Measurements from ENCODE around the gene GAA. TPM values are rescaled to one million over a fixed set of nuclear protein-coding genes. Genes with fewer than 3 reads are reported as not detected.

GAA gene
- total RNA-seq, 3 donors from 2014 or later (not counting 1 experiment from before 2014, with no cell fraction given) = 28.5 to 35.8 (median 32.9) TPM

DNA sequence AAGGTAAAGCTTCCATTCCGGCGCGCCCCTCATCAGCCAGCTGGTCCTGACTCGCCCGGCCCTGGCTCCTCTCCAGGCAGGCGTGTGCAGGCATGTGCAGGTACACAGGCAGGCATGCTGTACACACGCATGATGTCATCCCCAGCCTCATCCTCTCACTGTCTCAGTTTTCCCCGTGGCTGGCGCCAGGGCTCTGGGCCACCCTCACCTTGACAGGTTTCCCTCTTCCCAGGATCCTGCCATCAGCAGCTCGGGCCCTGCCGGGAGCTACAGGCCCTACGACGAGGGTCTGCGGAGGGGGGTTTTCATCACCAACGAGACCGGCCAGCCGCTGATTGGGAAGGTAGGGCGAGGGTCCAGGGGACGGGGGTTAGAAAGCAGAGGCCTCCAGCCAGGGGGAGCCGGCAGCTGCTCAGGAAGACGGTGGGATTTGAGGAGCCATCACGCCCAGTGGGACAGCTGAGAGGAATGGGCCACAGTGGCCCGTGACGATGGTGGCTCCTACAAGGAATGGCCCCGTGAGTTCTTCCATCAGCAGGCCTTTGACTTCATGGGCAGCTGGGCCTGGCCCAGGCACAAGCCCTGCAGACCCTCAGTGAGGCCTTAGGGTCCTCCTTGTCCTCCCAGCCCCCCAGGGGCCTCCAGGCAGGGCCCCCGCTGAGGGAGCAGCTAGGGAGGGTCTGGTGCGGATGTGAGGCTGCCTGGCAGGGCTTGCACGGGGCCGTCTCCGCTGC lies 8.5 kb downstream of the GAA start:
- no peak for ATAC-seq
- H3K4me3 ChIP-seq (ENCODE audit: low read length) = no peak overlapping the region
- no peaks in the 10 kb centered on the region for H3K9me3 Mint-ChIP-seq
- no peaks in the 10 kb centered on the region for H3K4me1 ChIP-seq (ENCODE audit: control insufficient read depth, insufficient read depth, low read length)
- no peaks in the 10 kb centered on the region for H3K36me3 Mint-ChIP-seq
- no peak for DNase-seq
- no peaks in the 10 kb centered on the region for H3K27me3 ChIP-seq (ENCODE audit: control insufficient read depth, insufficient read depth, low read length)
- no peak overlapping the region for H3K27ac Mint-ChIP-seq
- TF ChIP-seq, protein P1, sequence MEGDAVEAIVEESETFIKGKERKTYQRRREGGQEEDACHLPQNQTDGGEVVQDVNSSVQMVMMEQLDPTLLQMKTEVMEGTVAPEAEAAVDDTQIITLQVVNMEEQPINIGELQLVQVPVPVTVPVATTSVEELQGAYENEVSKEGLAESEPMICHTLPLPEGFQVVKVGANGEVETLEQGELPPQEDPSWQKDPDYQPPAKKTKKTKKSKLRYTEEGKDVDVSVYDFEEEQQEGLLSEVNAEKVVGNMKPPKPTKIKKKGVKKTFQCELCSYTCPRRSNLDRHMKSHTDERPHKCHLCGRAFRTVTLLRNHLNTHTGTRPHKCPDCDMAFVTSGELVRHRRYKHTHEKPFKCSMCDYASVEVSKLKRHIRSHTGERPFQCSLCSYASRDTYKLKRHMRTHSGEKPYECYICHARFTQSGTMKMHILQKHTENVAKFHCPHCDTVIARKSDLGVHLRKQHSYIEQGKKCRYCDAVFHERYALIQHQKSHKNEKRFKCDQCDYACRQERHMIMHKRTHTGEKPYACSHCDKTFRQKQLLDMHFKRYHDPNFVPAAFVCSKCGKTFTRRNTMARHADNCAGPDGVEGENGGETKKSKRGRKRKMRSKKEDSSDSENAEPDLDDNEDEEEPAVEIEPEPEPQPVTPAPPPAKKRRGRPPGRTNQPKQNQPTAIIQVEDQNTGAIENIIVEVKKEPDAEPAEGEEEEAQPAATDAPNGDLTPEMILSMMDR (IDR thresholded peaks at IDR 0.05) = no peak
- no peak overlapping the region for H3K4me3 Mint-ChIP-seq
- H3K36me3 ChIP-seq (ENCODE audit: control insufficient read depth, insufficient read depth, low read length) = no peaks in the 10 kb centered on the region
- no peak overlapping the region for H3K27ac ChIP-seq (ENCODE audit: low read length)
- no peaks in the 10 kb centered on the region for H3K9me3 ChIP-seq (ENCODE audit: control insufficient read depth, insufficient read depth, low read length)
- no peaks in the 10 kb centered on the region for H3K27me3 Mint-ChIP-seq (ENCODE audit: low read depth in 2 of 2)
- intact Hi-C loops (cut with micrococcal nuclease) = no loop called here
- WGBS (ENCODE audit: insufficient coverage) = 94% methylated on average over 30 of the region's 30 CpGs
- no peaks in the 10 kb centered on the region for H3K4me1 Mint-ChIP-seq

DNA sequence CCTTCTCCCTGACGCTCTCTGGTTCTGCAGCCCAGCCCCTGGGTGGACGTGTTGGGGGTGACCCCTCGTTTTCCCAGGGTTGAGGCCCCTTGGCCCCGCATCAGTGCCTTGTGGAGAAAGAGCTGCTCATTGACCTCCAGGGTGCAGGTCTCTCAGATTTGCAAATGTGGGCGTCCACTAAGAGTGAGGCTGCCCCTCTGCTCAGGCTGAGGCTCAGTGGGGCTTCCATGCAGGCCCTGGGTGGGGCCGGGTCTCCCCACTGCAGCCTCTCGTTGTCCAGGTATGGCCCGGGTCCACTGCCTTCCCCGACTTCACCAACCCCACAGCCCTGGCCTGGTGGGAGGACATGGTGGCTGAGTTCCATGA lies 9.0 kb downstream of the GAA start:
- H3K27ac ChIP-seq (ENCODE audit: low read length) = no peak overlapping the region
- H3K4me3 Mint-ChIP-seq = no peak overlapping the region
- no peaks in the 10 kb centered on the region for H3K27me3 ChIP-seq (ENCODE audit: control insufficient read depth, insufficient read depth, low read length)
- no peaks in the 10 kb centered on the region for H3K9me3 ChIP-seq (ENCODE audit: control insufficient read depth, insufficient read depth, low read length)
- no peaks in the 10 kb centered on the region for H3K27me3 Mint-ChIP-seq (ENCODE audit: low read depth in 2 of 2)
- no peak for DNase-seq
- H3K36me3 ChIP-seq (ENCODE audit: control insufficient read depth, insufficient read depth, low read length) = no peaks in the 10 kb centered on the region
- no peak overlapping the region for H3K4me3 ChIP-seq (ENCODE audit: low read length)
- intact Hi-C loops (cut with micrococcal nuclease) = no loop called here
- H3K27ac Mint-ChIP-seq = no peak overlapping the region
- no peak for ATAC-seq
- peaks cover 0 to 3% of the 10 kb centered on the region in 2 donors for H3K9me3 Mint-ChIP-seq
- no peaks in the 10 kb centered on the region for H3K4me1 ChIP-seq (ENCODE audit: control insufficient read depth, insufficient read depth, low read length)
- TF ChIP-seq, protein P1 (IDR thresholded peaks at IDR 0.05) = no peak
- no peaks in the 10 kb centered on the region for H3K36me3 Mint-ChIP-seq
- no peaks in the 10 kb centered on the region for H3K4me1 Mint-ChIP-seq
- 84% methylated on average over 9 of the region's 9 CpGs for WGBS (ENCODE audit: insufficient coverage)

DNA sequence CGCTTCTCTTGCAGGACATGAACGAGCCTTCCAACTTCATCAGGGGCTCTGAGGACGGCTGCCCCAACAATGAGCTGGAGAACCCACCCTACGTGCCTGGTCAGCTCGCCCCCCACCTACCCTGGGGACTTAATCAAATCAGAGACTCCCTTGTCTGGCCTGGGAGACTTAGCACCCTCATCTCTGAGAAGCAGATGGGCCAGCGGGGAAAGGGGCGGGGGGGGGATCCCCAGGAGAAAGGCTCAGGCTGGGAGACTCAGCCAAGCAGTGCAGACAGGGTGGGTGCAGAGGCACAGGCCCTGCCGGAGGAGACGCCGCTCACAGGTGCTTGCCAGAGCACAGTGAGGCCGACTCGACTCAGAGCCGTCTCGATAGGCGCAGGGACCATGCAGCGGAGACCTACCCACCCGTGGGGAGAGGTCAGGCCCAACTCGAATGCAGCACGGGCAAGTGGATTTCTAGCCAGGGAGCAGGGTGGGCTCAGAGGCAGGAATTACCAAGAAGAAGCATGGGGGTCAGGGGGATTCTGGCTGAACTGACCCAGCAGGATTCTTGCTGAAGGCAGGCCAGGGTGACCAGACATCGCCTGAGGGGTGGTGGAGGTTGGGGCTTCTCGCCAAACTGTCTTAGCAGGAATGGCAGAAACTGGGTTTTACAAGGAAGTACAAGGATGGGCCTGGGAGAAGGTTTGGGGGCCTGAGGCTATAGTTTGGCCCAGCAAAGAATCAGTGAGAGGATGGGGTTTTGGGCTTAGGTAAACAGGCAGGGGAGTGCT lies 9.7 kb downstream of the GAA start:
- Histone ChIP-seq H3K27me3 (ENCODE audit: control insufficient read depth, insufficient read depth, low read length) (no peaks in the 10 kb centered on the region), H3K27ac (ENCODE audit: low read length) (no peak overlapping the region), H3K36me3 (ENCODE audit: control insufficient read depth, insufficient read depth, low read length) (no peaks in the 10 kb centered on the region), H3K9me3 (ENCODE audit: control insufficient read depth, insufficient read depth, low read length) (no peaks in the 10 kb centered on the region), H3K4me3 (ENCODE audit: low read length) (no peak overlapping the region), H3K4me1 (ENCODE audit: control insufficient read depth, insufficient read depth, low read length) (no peaks in the 10 kb centered on the region)
- H3K4me3 Mint-ChIP-seq = no peak overlapping the region
- TF ChIP-seq, protein P1 (IDR thresholded peaks at IDR 0.05) = no peak
- WGBS (ENCODE audit: insufficient coverage) = 93% methylated on average over 21 of the region's 21 CpGs
- H3K27me3 Mint-ChIP-seq (ENCODE audit: low read depth in 2 of 2) = no peaks in the 10 kb centered on the region
- intact Hi-C loops (cut with micrococcal nuclease) = no loop called here
- H3K4me1 Mint-ChIP-seq = no peaks in the 10 kb centered on the region
- no peaks in the 10 kb centered on the region for H3K36me3 Mint-ChIP-seq
- peaks cover 0 to 3% of the 10 kb centered on the region in 2 donors for H3K9me3 Mint-ChIP-seq
- no peak for ATAC-seq
- no peak for DNase-seq
- no peak overlapping the region for H3K27ac Mint-ChIP-seq

Measured in natural killer cell (primary cell).